Sigmoid colon (tissue), 7 donors: ENCODE results near the gene CHSY3. TPM values are rescaled to one million over a fixed set of nuclear protein-coding genes. Genes with fewer than 3 reads are reported as not detected.
"Not testable (repeated sequence)": the region's sequence is repeated elsewhere in the genome, so short reads cannot be mapped to it uniquely, and the experiment has no call there.

ENCODE experiments used
- DNase-seq: peaks from one replicate; pipeline ENCODE4 v3.0.0-alpha.2; 2019
- H3K27ac ChIP-seq, 4 donors: fragments of 200-600 bp; sonication (generic); one replicate each; pipeline ENCODE4 v1.5.1; 2016 to 2019; ENCODE audit warnings: mild to moderate bottlenecking in 1 of 4
- H3K27me3 ChIP-seq, 3 donors: fragments of 200-600 bp; sonication (generic); one replicate each; pipeline ENCODE4 v1.5.1; 2019; ENCODE audit warnings: mild to moderate bottlenecking in 1 of 3
- H3K36me3 ChIP-seq, 4 donors: fragments of 200-600 bp; sonication (generic); one replicate each; pipeline ENCODE4 v1.5.1; 2016 to 2019
- H3K4me1 ChIP-seq, 4 donors: fragments of 200-600 bp; sonication (generic); one replicate each; pipeline ENCODE4 v1.5.1; 2017 to 2019
- H3K4me3 ChIP-seq, 4 donors: fragments of 200-600 bp; sonication (generic); one replicate each; pipeline ENCODE4 v1.5.1; 2017 to 2019; ENCODE audit warnings: mild to moderate bottlenecking in 2 of 4, moderate library complexity in 1 of 4
- H3K9me3 ChIP-seq, 4 donors: fragments of 200-600 bp in 3 of 4; sonication (generic) in 3 of 4; one replicate each; pipeline versions ENCODE4 v1.5.1 to v1.6.1; 2013 to 2019
- EP300 ChIP-seq, 4 donors: sonication (generic); formaldehyde crosslinking; IDR thresholded peaks; one replicate each; pipeline ENCODE4 v1.6.1; 2017; ENCODE audit warnings: antibody characterized with exemption in 4 of 4
- POLR2A ChIP-seq, 2 donors: fragments of 450-650 bp; IDR thresholded peaks; one replicate each; pipeline ENCODE4 v1.6.1; 2016; ENCODE audit warnings: antibody characterized with exemption in 2 of 2, mild to moderate bottlenecking in 2 of 2, moderate library complexity in 2 of 2
- POLR2AphosphoS5 ChIP-seq, 4 donors: sonication (generic); formaldehyde crosslinking; IDR thresholded peaks; one replicate each; pipeline ENCODE4 v1.6.1; 2017; ENCODE audit warnings: antibody characterized with exemption in 4 of 4
- WGBS, 2 donors: extraction: QIAGEN DNeasy Blood & Tissue Kit; methylation state at CpG; one replicate each; pipeline ENCODE4 v1.1.7; 2013; 5-methylcytosine and 5-hydroxymethylcytosine counted together
- intact Hi-C: fragments of 100-400 bp; cut with DNase I; formaldehyde crosslinking; loops from one replicate; pipeline ENCODE4 v1.15.1; 2023
- polyA plus RNA-seq, 3 donors: library from polyadenylated mRNA; stranded (reverse); fragments of 200-250 nt; gene quantifications; one replicate each; pipeline ENCODE4 v1.2.3, GENCODE V29; 2013
- total RNA-seq, 4 donors: library from RNA; depleted of rRNA; stranded (reverse); fragments of >200 nt; gene quantifications; one replicate each; pipeline ENCODE4 v1.1.0, GENCODE V29; 2016
- TF ChIP-seq, protein P1 (sequence below), 4 experiments: fragments of 450-650 bp in 3 of 4; fragments of 200-600 bp in 1 of 4; IDR thresholded peaks; one replicate each; pipeline ENCODE4 v1.5.1; 2016 to 2019; ENCODE audit warnings: antibody characterized with exemption in 4 of 4, mild to moderate bottlenecking in 3 of 4, moderate library complexity in 2 of 4
- donor health status: healthy with polysubstance abuse.
- donor health status: Bipolar disorder and iron deficiency.
- donor health status: healthy.

CHSY3 gene
- total and polyA plus RNA-seq, 7 donors: under 0.01 to 3.3 (median 1.2) TPM; not detected in 1

DNA sequence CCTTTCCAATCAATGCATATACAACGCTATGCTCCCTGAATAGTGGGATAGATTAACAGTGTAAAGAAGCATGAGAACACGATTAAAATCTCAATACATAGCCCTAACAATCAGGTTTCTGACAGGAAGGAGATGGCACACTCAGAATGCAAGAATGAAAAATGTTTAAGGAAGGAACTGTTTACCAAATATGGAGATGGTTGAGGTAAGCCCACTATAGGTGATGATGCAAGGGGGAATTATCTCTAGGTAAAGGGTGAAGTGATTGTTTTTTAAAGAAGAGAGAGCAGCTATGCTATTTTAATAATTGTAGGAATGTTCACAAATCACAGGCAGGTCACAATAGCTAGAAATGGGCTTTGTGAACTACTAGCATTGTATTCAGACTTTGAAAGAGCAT, 302.4 kb downstream of the CHSY3 start:
- intact Hi-C loops: no loop called here

DNA sequence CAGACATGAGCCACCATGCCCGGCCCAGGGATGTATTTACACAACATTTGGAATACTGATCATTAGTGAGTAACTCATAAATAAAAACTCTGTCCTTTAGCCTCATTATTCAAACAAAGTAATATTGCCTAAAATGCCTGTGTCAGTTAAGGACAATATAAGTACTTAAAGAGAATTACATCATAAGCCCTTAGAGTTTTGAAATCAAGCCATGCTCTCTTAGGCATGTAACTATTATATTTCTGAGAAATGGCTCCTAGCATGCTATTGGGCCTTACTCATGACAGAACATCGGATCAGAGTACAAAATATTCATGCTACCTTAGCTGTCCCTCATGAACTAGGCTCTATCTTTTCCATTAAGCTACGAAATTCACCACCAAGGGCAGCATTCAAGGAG, 309.3 kb downstream of the CHSY3 start:
- WGBS, 2 donors: 64 to 78% methylated on average over 3 of the region's 3 CpGs

More for the DNA sequence above, 302.4 kb downstream of the CHSY3 start:
- TF ChIP-seq POLR2A (IDR thresholded peaks at IDR 0.05) (no peak), EP300 (IDR thresholded peaks at IDR 0.05) (no peak), POLR2AphosphoS5 (IDR thresholded peaks at IDR 0.05) (no peak)
- TF ChIP-seq, protein P1, sequence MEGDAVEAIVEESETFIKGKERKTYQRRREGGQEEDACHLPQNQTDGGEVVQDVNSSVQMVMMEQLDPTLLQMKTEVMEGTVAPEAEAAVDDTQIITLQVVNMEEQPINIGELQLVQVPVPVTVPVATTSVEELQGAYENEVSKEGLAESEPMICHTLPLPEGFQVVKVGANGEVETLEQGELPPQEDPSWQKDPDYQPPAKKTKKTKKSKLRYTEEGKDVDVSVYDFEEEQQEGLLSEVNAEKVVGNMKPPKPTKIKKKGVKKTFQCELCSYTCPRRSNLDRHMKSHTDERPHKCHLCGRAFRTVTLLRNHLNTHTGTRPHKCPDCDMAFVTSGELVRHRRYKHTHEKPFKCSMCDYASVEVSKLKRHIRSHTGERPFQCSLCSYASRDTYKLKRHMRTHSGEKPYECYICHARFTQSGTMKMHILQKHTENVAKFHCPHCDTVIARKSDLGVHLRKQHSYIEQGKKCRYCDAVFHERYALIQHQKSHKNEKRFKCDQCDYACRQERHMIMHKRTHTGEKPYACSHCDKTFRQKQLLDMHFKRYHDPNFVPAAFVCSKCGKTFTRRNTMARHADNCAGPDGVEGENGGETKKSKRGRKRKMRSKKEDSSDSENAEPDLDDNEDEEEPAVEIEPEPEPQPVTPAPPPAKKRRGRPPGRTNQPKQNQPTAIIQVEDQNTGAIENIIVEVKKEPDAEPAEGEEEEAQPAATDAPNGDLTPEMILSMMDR (IDR thresholded peaks at IDR 0.05): no peak
- Histone ChIP-seq H3K4me1 (no peaks in the 10 kb centered on the region), H3K9me3 (no peaks in the 10 kb centered on the region), H3K4me3 (no peak overlapping the region), H3K27me3 (no peaks in the 10 kb centered on the region), H3K27ac (no peak overlapping the region), H3K36me3 (no peaks in the 10 kb centered on the region)
- 71 to 82% methylated on average over 2 of the region's 2 CpGs for WGBS, 2 donors
- DNase-seq: no peak

DNA sequence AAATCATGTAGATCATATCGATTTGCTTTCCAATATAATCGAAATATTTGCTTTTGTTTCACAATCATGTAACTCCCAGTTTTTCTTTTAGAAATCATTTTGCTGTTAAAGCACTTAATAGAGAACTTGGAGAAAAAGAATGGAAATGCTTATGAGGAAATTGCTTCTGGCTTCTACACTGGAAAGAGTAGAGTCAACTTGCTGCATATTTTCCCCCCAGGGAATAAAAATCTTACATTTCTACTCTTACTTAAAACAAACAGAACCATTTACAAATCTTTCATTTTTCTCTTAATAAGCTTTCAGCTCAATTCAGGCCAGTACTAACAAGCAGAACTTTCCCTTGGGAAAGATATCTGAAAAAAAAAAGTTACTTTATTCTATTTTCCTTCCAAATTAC, 312.0 kb downstream of the CHSY3 start:
- no peaks in the 10 kb centered on the region for H3K36me3 ChIP-seq
- no peak overlapping the region for H3K4me3 ChIP-seq
- intact Hi-C loops: no loop called here
- TF ChIP-seq POLR2AphosphoS5 (IDR thresholded peaks at IDR 0.05): no peak
- TF ChIP-seq, protein P1 (IDR thresholded peaks at IDR 0.05): no peak
- H3K4me1 ChIP-seq: no peaks in the 10 kb centered on the region
- no peak overlapping the region for H3K27ac ChIP-seq
- 79 to 93% methylated on average over 2 of the region's 2 CpGs for WGBS, 2 donors
- no peaks in the 10 kb centered on the region for H3K27me3 ChIP-seq
- no peak for DNase-seq
- H3K9me3 ChIP-seq: no peaks in the 10 kb centered on the region

More for the DNA sequence above, 309.3 kb downstream of the CHSY3 start:
- DNase-seq: no peak
- no peaks in the 10 kb centered on the region for H3K4me1 ChIP-seq
- H3K27me3 ChIP-seq: no peaks in the 10 kb centered on the region
- intact Hi-C loops: no loop called here
- no peak for TF ChIP-seq POLR2AphosphoS5 (IDR thresholded peaks at IDR 0.05)
- TF ChIP-seq POLR2A (IDR thresholded peaks at IDR 0.05): no peak
- TF ChIP-seq, protein P1 (IDR thresholded peaks at IDR 0.05): no peak
- no peak for TF ChIP-seq EP300 (IDR thresholded peaks at IDR 0.05)
- no peaks in the 10 kb centered on the region for H3K36me3 ChIP-seq
- no peak overlapping the region for H3K27ac ChIP-seq
- no peaks in the 10 kb centered on the region for H3K9me3 ChIP-seq
- H3K4me3 ChIP-seq: no peak overlapping the region

DNA sequence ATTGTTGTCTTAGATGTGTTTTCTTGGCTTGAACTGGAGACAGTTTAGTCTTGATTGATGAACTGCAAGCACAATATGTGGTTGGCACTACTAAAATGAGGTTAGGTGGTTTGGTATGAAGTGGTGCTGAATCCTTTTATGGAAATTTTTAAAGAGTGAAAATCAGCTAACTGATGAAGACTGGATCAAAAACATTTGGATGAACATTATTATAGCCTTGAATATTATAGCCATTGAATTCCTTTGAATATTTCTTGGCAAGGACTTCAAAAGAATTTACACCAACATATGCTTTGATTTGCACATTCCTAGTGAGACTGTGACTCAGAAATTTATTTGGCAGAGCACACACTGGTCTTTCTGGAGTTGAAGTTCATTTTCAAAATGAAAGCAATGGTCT, 318.3 kb downstream of the CHSY3 start:
- no peak for TF ChIP-seq EP300 (IDR thresholded peaks at IDR 0.05)
- no peak for TF ChIP-seq POLR2A (IDR thresholded peaks at IDR 0.05)
- no peak for TF ChIP-seq POLR2AphosphoS5 (IDR thresholded peaks at IDR 0.05)
- TF ChIP-seq, protein P1 (IDR thresholded peaks at IDR 0.05): no peak
- intact Hi-C loops: no loop called here
- H3K4me3 ChIP-seq: no peak overlapping the region

DNA sequence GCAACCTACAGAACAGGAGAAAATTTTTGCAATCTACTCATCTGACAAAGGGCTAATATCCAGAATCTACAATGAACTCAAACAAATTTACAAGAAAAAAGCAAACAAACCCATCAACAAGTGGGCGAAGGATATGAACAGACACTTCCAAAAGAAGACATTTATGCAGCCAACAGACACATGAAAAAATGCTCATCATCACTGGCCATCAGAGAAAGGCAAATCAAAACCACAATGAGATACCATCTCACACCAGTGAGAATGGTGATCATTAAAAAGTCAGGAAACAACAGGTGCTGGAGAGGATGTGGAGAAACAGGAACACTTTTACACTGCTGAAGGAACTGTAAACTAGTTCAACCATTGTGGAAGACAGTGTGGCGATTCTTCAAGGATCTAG, 322.3 kb downstream of the CHSY3 start:
- H3K27me3 ChIP-seq, DNase-seq, H3K27ac ChIP-seq, H3K4me3 ChIP-seq, intact Hi-C loops, H3K9me3 ChIP-seq, H3K36me3 ChIP-seq: not testable (repeated sequence)
- WGBS, 2 donors: 89 to 92% methylated on average over 2 of the region's 2 CpGs
- peaks cover 0 to 11% (median 0%) of the 10 kb centered on the region in 4 donors for H3K4me1 ChIP-seq

More for the DNA sequence above, 318.3 kb downstream of the CHSY3 start:
- H3K36me3 ChIP-seq: no peaks in the 10 kb centered on the region
- no peaks in the 10 kb centered on the region for H3K9me3 ChIP-seq
- no peak for DNase-seq
- no peaks in the 10 kb centered on the region for H3K27me3 ChIP-seq
- no peak overlapping the region for H3K27ac ChIP-seq
- peaks cover 0 to 11% (median 0%) of the 10 kb centered on the region in 4 donors for H3K4me1 ChIP-seq
